Fibroblast of pulmonary artery (primary cell): Measurements from ENCODE around the gene NFKBIE.

Experiments
- DNase-seq: peaks from one replicate; pipeline ENCODE4 v3.0.0-alpha.2; 2010; ENCODE audit warnings: low read depth
- H3K4me3 ChIP-seq: replicated peaks from 2 replicates; pipeline ENCODE4 v1.5.1; 2011; ENCODE audit warnings: low read depth, mild to moderate bottlenecking, control low read depth, low read length, moderate library complexity
- CTCF ChIP-seq: IDR thresholded peaks from 2 replicates; pipeline ENCODE4 v1.5.1; 2011; ENCODE audit warnings: mild to moderate bottlenecking, control low read depth, low read length, inconsistent platforms; ENCODE audit errors: missing control alignments

NFKBIE gene

GRCh38 chr6:44247338-44248302 is 17.7 kb downstream of the NFKBIE start:
- TF ChIP-seq CTCF: no peak
- H3K4me3 ChIP-seq: peak overlapping the region; percentile 100
- peak; percentile 64 for DNase-seq

GRCh38 chr6:44246663-44247337 is 18.6 kb downstream of the NFKBIE start, which contains the start of gene HSP90AB1:
Gene HSP90AB1, plus strand, starts transcription at chr6:44247101. Its CDS starts 1,529 bp downstream, at chr6:44248630.
- TF ChIP-seq CTCF: no peak
- peak; percentile 99 for DNase-seq
- peak within 1 kb of the TSS; percentile 100 for H3K4me3 ChIP-seq

- TF ChIP-seq CTCF: no peak
- peak; percentile 83 for DNase-seq
Observed at GRCh38 chr6:44245912-44246662, 19.3 kb downstream of the NFKBIE start.

GRCh38 chr6:44245391-44245911 is 19.9 kb downstream of the NFKBIE start:
- DNase-seq: no peak
- no peak for TF ChIP-seq CTCF
- H3K4me3 ChIP-seq: peak overlapping the region; percentile 100

More at GRCh38 chr6:44245912-44246662, 19.3 kb downstream of the NFKBIE start:
- peak overlapping the region; percentile 100 for H3K4me3 ChIP-seq

GRCh38 chr6:44243345-44243744 is 22.0 kb downstream of the NFKBIE start:
- DNase-seq: no peak
- no peak overlapping the region for H3K4me3 ChIP-seq
- TF ChIP-seq CTCF: no peak

- DNase-seq: no peak
- no peak for TF ChIP-seq CTCF
- no peak overlapping the region for H3K4me3 ChIP-seq
Observed at GRCh38 chr6:44238687-44239350, 26.5 kb downstream of the NFKBIE start.
